DND-41 (cell line): ENCODE measurements around the gene TNNT2.

ENCODE experiments used
- ATAC-seq: fragments of 200-7000 bp; cut with Tn5 transposase; 3 replicates; pipeline ENCODE4 v1.9.1; 2021; ENCODE audit warnings: low read depth; ENCODE audit not compliant: insufficient read depth
- DNase-seq: peaks from one replicate; pipeline ENCODE4 v3.0.0-alpha.2; 2020
- H2AFZ ChIP-seq: 2 replicates; pipeline ENCODE4 v1.6.0; 2012; ENCODE audit warnings: low read depth, low read length
- H3K27ac ChIP-seq: 2 replicates; pipeline ENCODE4 v1.5.1; 2012; ENCODE audit warnings: low read length, inconsistent platforms
- H3K27me3 ChIP-seq: fragments of 200-600 bp; sonication (generic); 2 replicates; pipeline ENCODE4 v1.6.0; 2012; ENCODE audit warnings: low read length, mild to moderate bottlenecking, inconsistent platforms; ENCODE audit not compliant: insufficient read depth, poor library complexity
- H3K36me3 ChIP-seq: 2 replicates; pipeline ENCODE4 v1.5.1; 2012; ENCODE audit warnings: low read length, inconsistent platforms; ENCODE audit not compliant: insufficient read depth
- H3K4me1 ChIP-seq: 2 replicates; pipeline ENCODE4 v1.5.1; 2012; ENCODE audit warnings: mild to moderate bottlenecking, low read length; ENCODE audit not compliant: insufficient read depth
- H3K4me2 ChIP-seq: 2 replicates; pipeline ENCODE4 v1.6.0; 2012; ENCODE audit warnings: mild to moderate bottlenecking, moderate library complexity, low read length, inconsistent platforms; ENCODE audit not compliant: insufficient read depth
- H3K4me3 ChIP-seq, 2 experiments: fragments of 200-600 bp in 1 of 2; shearing (Covaris generic) in 1 of 2; 2 replicates each; pipeline ENCODE4 v1.5.1; 2012 to 2016; ENCODE audit warnings: inconsistent platforms in 2 of 2, low read length in 2 of 2, mild to moderate bottlenecking in 2 of 2, low read depth in 1 of 2, moderate library complexity in 1 of 2
- H3K79me2 ChIP-seq: 2 replicates; pipeline ENCODE4 v1.6.0; 2012; ENCODE audit warnings: low read length, inconsistent platforms; ENCODE audit not compliant: insufficient read depth
- H3K9ac ChIP-seq: 2 replicates; pipeline ENCODE4 v1.6.0; 2012; ENCODE audit warnings: low read depth, mild to moderate bottlenecking, inconsistent platforms, low read length, moderate library complexity
- H3K9me3 ChIP-seq: 2 replicates; pipeline ENCODE4 v1.5.1; 2012; ENCODE audit warnings: low read length, moderate library complexity, mild to moderate bottlenecking, inconsistent platforms; ENCODE audit not compliant: insufficient read depth, severe bottlenecking
- H4K20me1 ChIP-seq: 2 replicates; pipeline ENCODE4 v1.6.0; 2012; ENCODE audit warnings: low read length; ENCODE audit not compliant: insufficient read depth
- EZH2 ChIP-seq: IDR thresholded peaks from 3 replicates; pipeline ENCODE4 v1.6.1; 2012; ENCODE audit warnings: borderline replicate concordance, low read depth, mild to moderate bottlenecking, moderate library complexity, low read length, inconsistent platforms; ENCODE audit not compliant: severe bottlenecking
- TF ChIP-seq, protein P1 (sequence below): IDR thresholded peaks from 2 replicates; pipeline ENCODE4 v1.5.1; 2012; ENCODE audit warnings: borderline replicate concordance, low read length, moderate library complexity, mild to moderate bottlenecking; ENCODE audit not compliant: poor library complexity, severe bottlenecking; ENCODE audit errors: extremely low read depth

Gene TNNT2

DNA sequence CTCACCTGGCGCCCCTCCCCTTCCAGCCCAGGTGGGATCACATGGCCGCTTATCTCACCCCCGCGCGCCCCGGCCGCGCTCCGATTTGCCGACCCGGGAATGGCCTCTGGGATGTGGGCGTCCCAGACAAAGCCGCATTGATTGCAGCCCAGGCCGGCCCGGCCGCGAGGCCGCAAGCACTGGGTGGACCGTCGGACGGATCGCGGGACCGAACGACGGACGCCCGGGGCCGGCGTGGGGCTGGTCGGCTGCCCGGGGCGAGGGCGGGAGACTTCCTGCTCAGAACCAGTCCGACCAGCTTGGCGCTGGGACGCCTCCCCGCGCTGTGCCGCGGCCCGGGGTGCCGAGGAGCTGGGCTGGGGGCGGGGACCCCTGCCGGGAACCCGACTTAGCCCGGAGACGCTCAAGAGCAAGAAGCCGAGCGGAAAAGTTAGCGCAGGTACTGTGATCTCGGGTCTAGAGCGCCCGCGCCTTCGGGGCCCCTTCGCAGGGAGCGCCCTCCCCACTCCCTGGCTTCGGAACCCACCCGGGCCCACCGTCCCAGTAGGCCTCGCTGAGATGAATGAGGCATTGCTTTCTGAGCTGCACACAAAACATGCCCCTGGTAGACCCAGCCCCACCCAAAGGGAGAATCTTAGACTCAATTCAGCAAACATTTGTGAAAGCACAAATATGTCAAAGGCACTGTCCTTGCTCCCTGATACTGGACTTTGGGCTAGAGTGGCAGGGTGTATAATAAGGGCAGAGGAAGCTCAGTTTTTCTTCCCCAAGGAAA is 22.1 kb upstream of the TNNT2 start:
- no peaks in the 10 kb centered on the region for H3K9me3 ChIP-seq
- ATAC-seq, result no peak
- H3K4me1 ChIP-seq, result no peaks in the 10 kb centered on the region
- no peaks in the 10 kb centered on the region for H3K36me3 ChIP-seq
- no peak for DNase-seq
- no peaks in the 10 kb centered on the region for H3K79me2 ChIP-seq
- no peak for TF ChIP-seq EZH2
- TF ChIP-seq, protein P1, sequence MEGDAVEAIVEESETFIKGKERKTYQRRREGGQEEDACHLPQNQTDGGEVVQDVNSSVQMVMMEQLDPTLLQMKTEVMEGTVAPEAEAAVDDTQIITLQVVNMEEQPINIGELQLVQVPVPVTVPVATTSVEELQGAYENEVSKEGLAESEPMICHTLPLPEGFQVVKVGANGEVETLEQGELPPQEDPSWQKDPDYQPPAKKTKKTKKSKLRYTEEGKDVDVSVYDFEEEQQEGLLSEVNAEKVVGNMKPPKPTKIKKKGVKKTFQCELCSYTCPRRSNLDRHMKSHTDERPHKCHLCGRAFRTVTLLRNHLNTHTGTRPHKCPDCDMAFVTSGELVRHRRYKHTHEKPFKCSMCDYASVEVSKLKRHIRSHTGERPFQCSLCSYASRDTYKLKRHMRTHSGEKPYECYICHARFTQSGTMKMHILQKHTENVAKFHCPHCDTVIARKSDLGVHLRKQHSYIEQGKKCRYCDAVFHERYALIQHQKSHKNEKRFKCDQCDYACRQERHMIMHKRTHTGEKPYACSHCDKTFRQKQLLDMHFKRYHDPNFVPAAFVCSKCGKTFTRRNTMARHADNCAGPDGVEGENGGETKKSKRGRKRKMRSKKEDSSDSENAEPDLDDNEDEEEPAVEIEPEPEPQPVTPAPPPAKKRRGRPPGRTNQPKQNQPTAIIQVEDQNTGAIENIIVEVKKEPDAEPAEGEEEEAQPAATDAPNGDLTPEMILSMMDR, result no peak
- peaks cover 23% of the 10 kb centered on the region for H3K27me3 ChIP-seq
- H3K9ac ChIP-seq, result no peak overlapping the region
- H3K4me3 ChIP-seq, result no peak overlapping the region
- no peak overlapping the region for H3K27ac ChIP-seq
- no peak overlapping the region for H3K4me2 ChIP-seq
- H4K20me1 ChIP-seq, result no peaks in the 10 kb centered on the region; the same call in 1 of the 2 replicates
- no peak overlapping the region for H2AFZ ChIP-seq

DNA sequence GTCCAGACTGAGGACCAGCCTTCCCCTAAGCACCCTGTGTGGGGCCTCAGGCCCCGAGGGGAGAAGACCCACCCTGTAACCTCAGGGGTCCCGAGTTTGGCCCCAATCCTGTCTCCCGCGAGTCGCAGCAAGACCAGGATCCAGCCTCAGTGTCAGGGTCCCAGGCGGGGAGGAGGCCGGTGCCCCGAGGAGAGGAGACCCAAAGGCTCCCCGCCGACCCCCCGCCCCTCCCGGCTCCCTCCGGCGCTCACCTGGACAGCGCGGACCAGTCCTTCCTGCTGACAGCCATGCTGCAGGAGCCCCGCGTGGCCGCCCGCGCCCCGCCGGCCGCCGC is 21.5 kb upstream of the TNNT2 start, which contains the start of gene LAD1:
TSS of gene LAD1 (minus strand) at position 307 of the 334 bp plus-strand sequence. CDS start at position 289, 18 bp downstream.
- Histone ChIP-seq H2AFZ (no peak within 1 kb of the TSS), H3K36me3 (no peaks in the 10 kb centered on the region), H3K4me2 (no peak within 1 kb of the TSS), H3K9ac (no peak within 1 kb of the TSS), H3K27me3 (peaks cover 29% of the 10 kb centered on the region), H3K9me3 (no peaks in the 10 kb centered on the region), H4K20me1 (no peaks in the 10 kb centered on the region; the same call in 1 of the 2 replicates), H3K79me2 (no peaks in the 10 kb centered on the region), H3K27ac (no peak within 1 kb of the TSS), H3K4me3 (no peak within 1 kb of the TSS), H3K4me1 (no peaks in the 10 kb centered on the region)
- TF ChIP-seq EZH2, result no peak
- TF ChIP-seq, protein P1, result no peak
- ATAC-seq, result no peak
- DNase-seq, result no peak

DNA sequence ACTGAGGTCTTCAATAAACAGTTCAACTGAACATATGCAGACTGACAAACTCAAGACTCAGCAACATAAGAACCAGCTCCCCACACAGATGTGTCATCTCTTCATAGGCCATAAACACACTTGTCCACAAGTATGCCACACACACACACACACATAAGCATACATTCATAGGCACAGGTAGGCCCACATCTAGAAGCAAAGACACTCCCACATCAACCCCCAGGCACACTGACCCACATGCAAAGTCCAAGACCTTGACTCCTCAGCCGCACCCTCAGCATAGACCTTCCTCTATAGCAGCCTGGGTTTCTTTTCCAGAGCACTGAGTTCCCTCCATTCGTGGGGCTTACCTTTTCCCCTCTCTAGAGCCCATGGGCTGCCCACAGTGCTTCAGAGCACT is 20.2 kb upstream of the TNNT2 start:
- Histone ChIP-seq H2AFZ (no peak overlapping the region), H3K9ac (no peak overlapping the region), H3K4me1 (no peaks in the 10 kb centered on the region), H3K9me3 (no peaks in the 10 kb centered on the region), H3K79me2 (no peaks in the 10 kb centered on the region), H3K4me2 (no peak overlapping the region), H3K36me3 (no peaks in the 10 kb centered on the region), H3K27ac (no peak overlapping the region), H4K20me1 (no peaks in the 10 kb centered on the region; the same call in 1 of the 2 replicates), H3K4me3 (no peak overlapping the region), H3K27me3 (peaks cover 29% of the 10 kb centered on the region)
- ATAC-seq, result no peak
- TF ChIP-seq, protein P1, result no peak
- TF ChIP-seq EZH2, result no peak
- DNase-seq, result no peak
